Fibroblast of skin of scalp (primary cell): ENCODE results near the gene SLC16A6.
"Not testable (repeated sequence)": the region's sequence is repeated elsewhere in the genome, so short reads cannot be mapped to it uniquely, and the experiment has no call there.

Source experiments
- DNase-seq: peaks from one replicate; pipeline ENCODE4 v3.0.0-alpha.2; 2013

Gene SLC16A6

GRCh38 chr17:68309066-68309670 is 18.2 kb upstream of the SLC16A6 start:
- not testable (repeated sequence) for DNase-seq

- DNase-seq, result not testable (repeated sequence)
These were observed 17.6 kb upstream of the SLC16A6 start for GRCh38 chr17:68308486-68308885.

- no peak for DNase-seq
These were observed 16.5 kb upstream of the SLC16A6 start for GRCh38 chr17:68307443-68307842.

DNA sequence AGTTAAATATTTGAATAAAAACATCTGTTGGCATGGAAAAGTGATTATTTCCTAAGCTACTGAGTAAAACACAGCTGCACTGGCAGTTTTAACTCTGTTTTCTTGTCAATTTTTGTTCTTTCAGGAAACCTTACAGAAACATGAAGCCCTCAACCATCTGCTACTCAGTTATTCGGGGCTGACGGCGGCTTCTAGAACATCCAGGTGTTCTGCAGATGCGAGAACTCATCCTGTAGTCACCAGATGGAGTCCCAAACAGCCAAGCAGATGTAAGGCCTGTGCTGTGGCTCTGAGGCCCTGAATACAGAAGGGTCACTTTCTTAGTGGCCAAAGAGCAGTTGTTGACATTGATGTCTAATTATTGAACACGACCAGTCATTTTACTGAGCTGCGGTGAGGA is 15.9 kb upstream of the SLC16A6 start:
- no peak for DNase-seq

DNA sequence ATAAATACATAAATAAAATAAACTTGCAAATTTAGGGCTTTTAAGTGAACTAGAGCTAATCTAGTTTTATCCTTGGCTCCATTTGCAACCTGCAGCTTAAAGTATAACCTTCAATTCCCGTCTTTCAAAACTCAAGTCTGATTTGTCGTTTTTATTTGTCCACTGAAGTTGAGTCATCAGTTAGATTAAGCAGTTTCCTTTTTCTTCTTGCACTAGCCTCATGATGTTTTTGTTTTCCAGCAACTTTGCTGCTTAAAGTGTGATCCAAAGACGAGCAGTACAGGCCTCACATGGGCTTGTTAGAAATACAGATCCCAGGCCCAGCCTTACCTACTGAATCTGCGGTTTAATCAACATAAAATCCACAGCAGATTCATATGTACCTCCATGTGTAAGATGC is 14.2 kb upstream of the SLC16A6 start:
- DNase-seq, result no peak

- no peak for DNase-seq
These were observed 13.8 kb upstream of the SLC16A6 start for GRCh38 chr17:68304706-68305105.

DNA sequence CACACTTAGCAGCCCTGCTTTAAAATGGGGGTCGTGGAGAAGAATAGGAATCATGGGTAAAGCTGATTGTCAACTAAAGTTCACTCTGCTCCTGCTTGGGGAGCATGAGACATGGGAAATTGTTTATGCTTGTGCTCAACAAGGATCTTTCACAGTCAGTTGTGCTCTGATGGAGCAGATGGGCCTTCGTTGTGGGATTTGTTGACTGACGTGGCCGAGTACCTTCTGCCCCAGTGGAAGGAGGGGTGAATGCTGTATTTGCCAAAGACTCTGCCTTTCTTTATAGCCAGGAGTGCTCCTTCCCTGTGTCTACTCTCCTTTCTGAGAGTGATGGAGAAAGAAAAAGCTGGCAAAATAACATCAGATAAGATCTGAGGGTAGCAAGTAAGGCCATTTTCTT is 11.7 kb upstream of the SLC16A6 start:
- DNase-seq, result no peak

GRCh38 chr17:68302066-68302564 is 11.2 kb upstream of the SLC16A6 start:
- no peak for DNase-seq

GRCh38 chr17:68301438-68301959 is 10.6 kb upstream of the SLC16A6 start:
- no peak for DNase-seq

DNA sequence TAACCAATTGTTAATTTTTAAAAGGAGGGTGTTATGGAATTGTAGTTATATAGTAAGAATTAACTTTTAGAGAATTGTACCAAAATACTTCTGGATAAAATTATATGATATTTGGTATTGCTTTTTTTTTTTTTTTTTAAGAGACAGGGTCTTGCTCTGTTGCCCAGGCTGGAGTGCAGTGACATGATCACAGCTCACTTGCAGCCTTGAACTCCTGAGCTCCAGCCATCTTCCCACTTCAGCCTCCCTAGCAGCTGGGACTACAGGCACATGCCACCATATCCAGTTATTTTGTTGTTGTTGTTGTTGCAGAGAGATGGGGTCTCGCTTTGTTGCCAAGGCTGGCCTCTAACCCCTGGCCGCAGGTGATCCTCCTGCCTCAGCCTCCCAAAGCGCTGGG is 8.9 kb upstream of the SLC16A6 start:
- no peak for DNase-seq

- no peak for DNase-seq
These were observed 7.7 kb upstream of the SLC16A6 start for GRCh38 chr17:68298601-68299000.

DNA sequence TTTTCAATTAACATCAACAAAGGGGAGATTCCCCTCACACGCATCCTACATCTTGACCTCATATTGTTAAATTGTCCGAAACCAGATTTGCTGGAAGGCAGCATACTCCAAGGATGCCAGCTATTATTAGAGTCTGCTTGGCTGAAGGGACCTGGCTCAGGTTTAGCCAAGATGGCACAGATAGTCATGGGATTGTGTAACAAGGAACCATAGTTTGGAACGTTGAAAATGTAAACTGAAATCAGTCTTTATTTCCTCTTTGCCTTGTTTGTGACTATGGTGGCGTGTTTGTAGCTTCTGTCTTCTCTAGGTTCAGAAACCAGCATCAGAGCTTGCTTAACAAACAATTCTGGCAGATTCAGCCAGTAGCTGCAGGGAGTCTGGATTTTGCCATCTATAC is 6.3 kb upstream of the SLC16A6 start:
- no peak for DNase-seq

GRCh38 chr17:68296217-68297191 is 5.6 kb upstream of the SLC16A6 start:
- DNase-seq, result no peak

- DNase-seq, result no peak
These were observed 4.2 kb upstream of the SLC16A6 start for GRCh38 chr17:68295086-68295485.

DNA sequence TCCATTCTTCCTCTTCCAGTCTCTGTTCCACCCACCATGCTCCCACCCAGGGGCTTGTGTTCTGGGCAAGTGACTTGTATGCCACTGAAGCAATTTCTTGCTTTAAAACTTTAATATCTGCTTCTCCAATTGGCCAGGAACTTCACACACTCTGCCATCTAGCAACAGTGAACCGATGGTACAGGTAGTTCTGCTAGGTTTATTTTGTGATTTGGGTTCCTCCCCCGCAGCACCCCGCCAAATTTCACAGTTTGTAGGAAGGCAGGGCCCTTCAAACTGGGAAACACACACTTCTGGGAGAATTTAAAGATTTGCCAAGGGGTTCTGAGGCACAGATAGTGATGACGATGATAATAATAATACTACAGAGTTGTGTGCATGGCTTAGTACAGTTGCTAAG is 3.7 kb upstream of the SLC16A6 start:
- DNase-seq, result no peak

DNA sequence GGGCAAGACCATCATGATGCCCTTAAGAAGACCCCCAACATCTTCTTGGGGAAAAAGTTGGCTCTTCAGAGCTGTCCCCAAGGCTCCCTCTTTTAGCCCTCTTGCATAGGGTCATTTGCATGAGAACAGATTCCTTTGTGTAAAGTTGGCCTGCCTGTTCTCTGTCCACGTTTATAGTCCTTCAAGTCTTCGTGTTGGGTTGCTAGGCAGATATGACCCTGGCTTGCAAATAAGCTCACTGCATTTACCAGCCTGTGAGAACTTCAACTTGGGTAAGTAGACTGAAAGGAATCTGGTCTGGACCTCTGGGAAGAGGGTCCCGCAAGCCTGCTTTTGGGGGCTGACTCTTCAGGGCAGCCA is 3.2 kb upstream of the SLC16A6 start:
- no peak for DNase-seq

DNA sequence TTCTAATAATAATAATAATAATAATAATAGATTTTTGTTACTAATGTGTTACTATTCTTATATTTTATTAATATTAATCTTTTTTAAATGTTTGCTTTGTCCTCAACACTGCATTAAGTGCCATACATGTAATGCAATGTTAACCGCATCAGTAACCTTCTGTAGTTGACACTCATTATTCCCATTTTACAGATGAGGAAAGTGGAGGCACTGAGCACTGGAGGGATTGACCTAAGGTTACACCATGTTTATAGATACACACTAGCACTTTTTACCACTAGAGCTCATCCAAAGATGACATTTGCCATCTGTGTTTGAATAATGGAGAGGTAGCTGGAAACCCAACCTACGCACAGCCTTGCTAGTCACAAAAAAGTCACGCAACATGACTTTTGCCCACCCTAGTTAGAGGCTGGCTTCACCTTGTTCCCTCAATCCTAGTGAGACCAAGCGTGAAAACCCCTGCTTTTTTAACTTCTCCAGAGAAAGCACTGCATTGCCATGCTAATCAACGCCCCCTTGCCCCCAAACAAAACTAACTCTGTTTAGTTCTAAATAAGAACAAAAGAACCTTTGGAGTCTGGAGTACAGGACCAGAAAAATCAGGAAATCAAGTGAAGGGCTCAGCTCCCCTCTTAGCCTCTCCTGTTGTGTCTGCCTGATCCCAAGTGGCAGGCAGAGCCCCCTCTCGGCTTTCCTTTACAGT is 2.7 kb upstream of the SLC16A6 start:
- DNase-seq, result no peak

GRCh38 chr17:68292689-68293040 is 1.7 kb upstream of the SLC16A6 start:
- DNase-seq, result no peak

GRCh38 chr17:68291836-68292688 is 1.1 kb upstream of the SLC16A6 start:
- peak; percentile 50 for DNase-seq

DNA sequence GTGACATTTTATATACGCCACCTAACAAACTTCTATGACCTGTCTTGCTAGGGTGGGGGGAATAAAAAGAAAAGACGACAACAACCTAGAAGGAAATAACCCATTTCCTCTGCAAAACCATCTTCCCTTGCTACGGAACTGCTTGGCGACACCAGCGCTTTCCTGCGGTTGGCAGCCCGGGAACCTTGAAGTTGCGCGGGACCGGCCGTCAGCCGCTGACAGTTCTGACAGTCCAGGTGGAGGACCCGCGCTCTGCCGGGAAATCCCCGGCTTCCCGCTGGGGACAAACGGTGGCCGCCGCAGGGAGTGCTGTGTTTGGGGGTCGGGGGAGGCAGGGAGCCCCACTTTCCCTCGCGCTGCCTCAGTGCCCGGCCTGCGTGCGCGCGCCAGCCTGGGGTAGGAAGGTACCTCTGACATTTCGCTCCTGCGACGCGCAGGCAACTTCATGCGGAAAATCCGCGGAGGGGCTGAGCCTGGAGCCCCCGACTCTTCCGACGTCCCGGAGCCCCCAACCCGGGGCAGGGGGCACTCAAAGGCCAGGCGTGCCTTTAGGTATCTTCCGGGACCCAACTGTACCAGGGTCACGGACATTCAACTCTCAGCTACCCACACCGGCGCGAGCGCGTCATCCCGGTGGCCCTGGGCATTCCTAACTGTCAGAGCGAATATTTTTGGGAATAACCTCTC is 516 bp downstream of the SLC16A6 start:
- no peak for DNase-seq

DNA sequence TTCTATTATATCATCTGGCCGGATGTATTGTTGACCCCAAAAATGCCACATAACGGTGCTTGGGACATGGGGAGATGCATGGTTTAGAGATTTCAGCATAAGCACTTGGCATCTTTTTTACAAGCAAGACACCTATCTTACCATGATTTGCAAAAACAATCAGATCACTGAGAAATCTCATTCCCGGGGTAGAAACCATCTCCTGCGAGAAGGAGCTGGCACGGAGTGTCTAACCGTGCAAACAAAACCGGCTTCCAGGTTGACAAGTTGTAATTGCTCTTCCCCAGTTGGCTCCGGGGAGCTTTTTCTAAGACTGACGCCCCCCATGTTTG is 1.0 kb downstream of the SLC16A6 start:
- no peak for DNase-seq

DNA sequence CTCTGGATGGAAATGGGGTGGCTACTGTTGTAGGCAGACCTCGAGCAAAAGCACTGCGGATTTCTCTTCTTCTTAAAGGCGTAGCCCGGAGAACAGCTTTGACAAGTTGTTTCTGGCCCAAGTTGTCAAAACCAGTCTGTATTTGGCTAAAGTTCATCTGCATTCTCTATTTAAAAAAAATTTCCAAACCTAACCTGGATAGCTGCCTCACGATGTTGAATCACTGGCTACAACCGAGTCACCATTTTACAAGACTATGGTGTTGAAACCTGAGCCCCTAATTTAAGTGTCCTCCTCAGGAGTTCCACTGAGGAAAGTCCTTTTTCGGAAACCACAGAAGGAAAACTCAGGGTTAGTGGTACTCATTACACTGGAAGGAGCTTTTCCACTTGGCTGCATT is 1.5 kb downstream of the SLC16A6 start:
- no peak for DNase-seq
